ENCODE results near the gene THSD4.

DNA sequence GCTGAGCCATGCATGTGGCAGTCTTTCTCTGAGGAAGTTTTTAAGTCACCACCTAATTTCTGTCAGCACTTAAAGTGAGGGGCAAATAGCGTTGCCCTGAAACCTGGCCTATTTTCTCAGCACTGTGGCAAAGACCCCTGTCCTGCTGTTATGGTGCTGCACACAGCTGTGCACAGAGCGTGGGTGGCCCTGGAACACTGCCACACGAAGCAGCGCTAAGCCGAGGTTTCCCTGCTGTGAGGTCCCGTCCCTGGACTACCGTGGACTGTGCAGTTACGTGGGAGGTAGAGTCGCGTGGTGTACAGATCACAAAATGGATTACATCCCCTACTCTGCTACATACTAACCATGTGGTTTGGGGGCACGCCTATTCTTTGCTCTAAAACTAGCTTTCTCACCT, 593.5 kb downstream of the THSD4 start:
- TF ChIP-seq CTCF (IDR thresholded peaks at IDR 0.05; ENCODE audit: low read depth, low read length): no peak
- no peak for TF ChIP-seq EZH2phosphoT487 (IDR thresholded peaks at IDR 0.05; ENCODE audit: low read depth)

Measured in OCI-LY3 (cell line).